AML-193 (cell line): ENCODE results near the gene SMYD2.

Experiments
- DNase-seq, 2 experiments: peaks; one replicate each; lab custom pipeline; 2025; lab: John Stamatoyannopoulos, UW

SMYD2 gene

GRCh38 chr1:214281021-214281719 lies at the start of gene SMYD2:
Gene SMYD2 (plus strand): TSS chr1:214281159. CDS start chr1:214281255, 96 bp downstream.
- peak; percentile 40 to 57 for DNase-seq

- DNase-seq = no peak
Measured at GRCh38 chr1:214233856-214234634, 46.9 kb upstream of the SMYD2 start.

GRCh38 chr1:214234635-214235025 lies 46.3 kb upstream of the SMYD2 start:
- no peak for DNase-seq

- DNase-seq = no peak
Measured at GRCh38 chr1:214236477-214236876, 44.5 kb upstream of the SMYD2 start.

- no peak for DNase-seq
Measured at GRCh38 chr1:214241060-214241459, 39.9 kb upstream of the SMYD2 start.

- DNase-seq = no peak
Measured at GRCh38 chr1:214244252-214244651, 36.7 kb upstream of the SMYD2 start.

- DNase-seq = no peak
Measured at GRCh38 chr1:214244841-214245240, 36.1 kb upstream of the SMYD2 start.

GRCh38 chr1:214247501-214248041 lies 33.4 kb upstream of the SMYD2 start:
- DNase-seq = no peak

GRCh38 chr1:214248311-214249085 lies 32.5 kb upstream of the SMYD2 start:
- no peak for DNase-seq

- no peak for DNase-seq
Measured at GRCh38 chr1:214249651-214250050, 31.3 kb upstream of the SMYD2 start.

- DNase-seq = no peak
Measured at GRCh38 chr1:214251354-214251753, 29.6 kb upstream of the SMYD2 start.

GRCh38 chr1:214255509-214255908 lies 25.4 kb upstream of the SMYD2 start:
- no peak for DNase-seq

GRCh38 chr1:214259353-214259977 lies 21.5 kb upstream of the SMYD2 start:
- DNase-seq = peak; percentile 5 to 6

- no peak for DNase-seq
Measured at GRCh38 chr1:214260561-214261205, 20.3 kb upstream of the SMYD2 start.

- peak; percentile 60 to 67 for DNase-seq
Measured at GRCh38 chr1:214261206-214262123, 19.5 kb upstream of the SMYD2 start.

- DNase-seq = peak in 1 of 2 experiments; percentile 15
Measured at GRCh38 chr1:214264196-214264595, 16.8 kb upstream of the SMYD2 start.

GRCh38 chr1:214264976-214265375 lies 16.0 kb upstream of the SMYD2 start:
- DNase-seq = no peak

- no peak for DNase-seq
Measured at GRCh38 chr1:214270097-214270650, 10.8 kb upstream of the SMYD2 start.

- no peak for DNase-seq
Measured at GRCh38 chr1:214271174-214271858, 9.6 kb upstream of the SMYD2 start.
